Tibial nerve (tissue), 4 donors: ENCODE measurements around the gene OTOG. TPM values are rescaled to one million over a fixed set of nuclear protein-coding genes. Genes with fewer than 3 reads are reported as not detected.

Experiments
- DNase-seq, 2 donors: peaks; one replicate each; pipeline ENCODE4 v3.0.0-alpha.2; 2019; ENCODE audit warnings: low spot score in 2 of 2
- H3K27ac ChIP-seq, 4 donors: fragments of 200-600 bp; sonication (generic) in 3 of 4; one replicate each; pipeline ENCODE4 v1.5.1; 2017 to 2019; ENCODE audit warnings: mild to moderate bottlenecking in 1 of 4
- H3K27me3 ChIP-seq, 2 donors: fragments of 200-600 bp; sonication (generic) in 1 of 2; one replicate each; pipeline versions ENCODE4 v1.5.1 to v1.6.0; 2017 to 2019
- H3K36me3 ChIP-seq, 3 donors: fragments of 200-600 bp; sonication (generic); one replicate each; pipeline ENCODE4 v1.5.1; 2018 to 2019
- H3K4me1 ChIP-seq, 4 donors: fragments of 200-600 bp; sonication (generic) in 3 of 4; one replicate each; pipeline ENCODE4 v1.5.1; 2017 to 2019
- H3K4me3 ChIP-seq, 4 donors: fragments of 200-600 bp; sonication (generic) in 3 of 4; one replicate each; pipeline ENCODE4 v1.5.1; 2017 to 2019; ENCODE audit warnings: mild to moderate bottlenecking in 1 of 4, moderate library complexity in 1 of 4
- H3K9me3 ChIP-seq, 4 donors: fragments of 200-600 bp; sonication (generic) in 3 of 4; one replicate each; pipeline ENCODE4 v1.5.1; 2017 to 2019
- EP300 ChIP-seq, 2 donors: sonication (generic); formaldehyde crosslinking; IDR thresholded peaks; one replicate each; pipeline ENCODE4 v1.6.1; 2017; ENCODE audit warnings: antibody characterized with exemption in 2 of 2, mild to moderate bottlenecking in 1 of 2
- POLR2A ChIP-seq, 2 donors: fragments of 450-650 bp; IDR thresholded peaks; one replicate each; pipeline ENCODE4 v1.6.1; 2017; ENCODE audit warnings: antibody characterized with exemption in 2 of 2, mild to moderate bottlenecking in 2 of 2, moderate library complexity in 2 of 2
- WGBS, 2 donors: methylation state at CpG; one replicate each; pipeline ENCODE4 v1.1.5; 2018; 5-methylcytosine and 5-hydroxymethylcytosine counted together
- total RNA-seq, 4 donors: library from RNA; depleted of rRNA; stranded (reverse); fragments of >200 nt; gene quantifications; one replicate each; pipeline ENCODE4 v1.1.0, GENCODE V29; 2016
- TF ChIP-seq, protein P1 (sequence below), 5 experiments: fragments of 200-600 bp in 3 of 5; fragments of 450-650 bp in 2 of 5; sonication (generic) in 3 of 5; IDR thresholded peaks; one replicate each; pipeline ENCODE4 v1.5.1; 2016 to 2019; ENCODE audit warnings: antibody characterized with exemption in 5 of 5, mild to moderate bottlenecking in 3 of 5, moderate library complexity in 2 of 5

OTOG gene
- total RNA-seq, 4 donors from 2014 or later: not detected

GRCh38 chr11:17517186-17517585, 29.9 kb upstream of the OTOG start:
- no peaks in the 10 kb centered on the region for H3K9me3 ChIP-seq
- no peaks in the 10 kb centered on the region for H3K36me3 ChIP-seq
- no peak overlapping the region for H3K4me3 ChIP-seq
- no peaks in the 10 kb centered on the region for H3K4me1 ChIP-seq
- TF ChIP-seq POLR2A (IDR thresholded peaks at IDR 0.05) (no peak), EP300 (IDR thresholded peaks at IDR 0.05) (no peak)
- TF ChIP-seq, protein P1, sequence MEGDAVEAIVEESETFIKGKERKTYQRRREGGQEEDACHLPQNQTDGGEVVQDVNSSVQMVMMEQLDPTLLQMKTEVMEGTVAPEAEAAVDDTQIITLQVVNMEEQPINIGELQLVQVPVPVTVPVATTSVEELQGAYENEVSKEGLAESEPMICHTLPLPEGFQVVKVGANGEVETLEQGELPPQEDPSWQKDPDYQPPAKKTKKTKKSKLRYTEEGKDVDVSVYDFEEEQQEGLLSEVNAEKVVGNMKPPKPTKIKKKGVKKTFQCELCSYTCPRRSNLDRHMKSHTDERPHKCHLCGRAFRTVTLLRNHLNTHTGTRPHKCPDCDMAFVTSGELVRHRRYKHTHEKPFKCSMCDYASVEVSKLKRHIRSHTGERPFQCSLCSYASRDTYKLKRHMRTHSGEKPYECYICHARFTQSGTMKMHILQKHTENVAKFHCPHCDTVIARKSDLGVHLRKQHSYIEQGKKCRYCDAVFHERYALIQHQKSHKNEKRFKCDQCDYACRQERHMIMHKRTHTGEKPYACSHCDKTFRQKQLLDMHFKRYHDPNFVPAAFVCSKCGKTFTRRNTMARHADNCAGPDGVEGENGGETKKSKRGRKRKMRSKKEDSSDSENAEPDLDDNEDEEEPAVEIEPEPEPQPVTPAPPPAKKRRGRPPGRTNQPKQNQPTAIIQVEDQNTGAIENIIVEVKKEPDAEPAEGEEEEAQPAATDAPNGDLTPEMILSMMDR (IDR thresholded peaks at IDR 0.05): no peak
- WGBS, 2 donors: 89 to 93% methylated on average over 10 of the region's 10 CpGs
- no peak overlapping the region for H3K27ac ChIP-seq
- H3K27me3 ChIP-seq: no peaks in the 10 kb centered on the region
- no peak for DNase-seq

DNA sequence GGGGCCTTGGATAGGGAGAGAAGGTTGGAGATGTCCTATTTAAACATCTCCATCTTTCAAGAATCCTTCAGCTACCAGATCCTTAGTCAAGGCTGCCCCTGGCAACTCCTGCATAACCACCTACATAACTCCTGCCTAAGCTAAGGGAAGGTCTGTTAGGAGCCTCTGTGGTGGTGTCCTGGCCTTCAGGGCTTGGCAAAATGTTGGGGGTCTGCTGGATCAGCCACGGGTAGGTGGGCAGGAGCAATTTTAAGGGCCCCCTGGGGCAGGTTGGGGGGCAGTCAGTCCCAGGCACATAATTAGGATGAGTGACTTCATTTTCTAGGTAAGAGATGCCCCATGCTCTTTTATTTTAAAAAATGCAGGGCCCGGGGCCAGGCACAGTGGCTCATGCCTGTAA, 28.7 kb upstream of the OTOG start:
- Histone ChIP-seq H3K4me1 (no peaks in the 10 kb centered on the region), H3K9me3 (no peaks in the 10 kb centered on the region)
- DNase-seq: no peak

GRCh38 chr11:17519061-17519885, 27.8 kb upstream of the OTOG start:
- Histone ChIP-seq H3K36me3 (no peaks in the 10 kb centered on the region), H3K27ac (no peak overlapping the region), H3K27me3 (no peaks in the 10 kb centered on the region), H3K9me3 (no peaks in the 10 kb centered on the region), H3K4me3 (no peak overlapping the region), H3K4me1 (no peaks in the 10 kb centered on the region)
- no peak for TF ChIP-seq EP300 (IDR thresholded peaks at IDR 0.05)
- no peak for TF ChIP-seq POLR2A (IDR thresholded peaks at IDR 0.05)
- TF ChIP-seq, protein P1 (IDR thresholded peaks at IDR 0.05): no peak
- DNase-seq: no peak
- WGBS, 2 donors: 85% methylated on average over 7 of the region's 7 CpGs

More for the DNA sequence above, 28.7 kb upstream of the OTOG start:
- H3K27ac ChIP-seq: no peak overlapping the region
- TF ChIP-seq EP300 (IDR thresholded peaks at IDR 0.05) (no peak), POLR2A (IDR thresholded peaks at IDR 0.05) (no peak)
- TF ChIP-seq, protein P1 (IDR thresholded peaks at IDR 0.05): no peak
- H3K27me3 ChIP-seq: no peaks in the 10 kb centered on the region
- 85 to 87% methylated on average over 2 of the region's 2 CpGs for WGBS, 2 donors
- H3K36me3 ChIP-seq: no peaks in the 10 kb centered on the region
- no peak overlapping the region for H3K4me3 ChIP-seq

- H3K4me3 ChIP-seq: no peak overlapping the region
- no peaks in the 10 kb centered on the region for H3K9me3 ChIP-seq
- TF ChIP-seq EP300 (IDR thresholded peaks at IDR 0.05) (no peak), POLR2A (IDR thresholded peaks at IDR 0.05) (no peak)
- TF ChIP-seq, protein P1 (IDR thresholded peaks at IDR 0.05): no peak
- H3K36me3 ChIP-seq: no peaks in the 10 kb centered on the region
- no peaks in the 10 kb centered on the region for H3K4me1 ChIP-seq
- H3K27me3 ChIP-seq: no peaks in the 10 kb centered on the region
- 84 to 89% methylated on average over 11 of the region's 11 CpGs for WGBS, 2 donors
- no peak for DNase-seq
- H3K27ac ChIP-seq: no peak overlapping the region
Observed at GRCh38 chr11:17521106-17521900, 25.8 kb upstream of the OTOG start.

GRCh38 chr11:17522655-17523054, 24.4 kb upstream of the OTOG start:
- 85 to 86% methylated on average over 6 to 17 of the region's 17 CpGs for WGBS, 2 donors
- TF ChIP-seq, protein P1 (IDR thresholded peaks at IDR 0.05): no peak
- TF ChIP-seq EP300 (IDR thresholded peaks at IDR 0.05) (no peak), POLR2A (IDR thresholded peaks at IDR 0.05) (no peak)
- no peak overlapping the region for H3K27ac ChIP-seq
- no peaks in the 10 kb centered on the region for H3K9me3 ChIP-seq
- peaks cover 0 to 3% (median 0%) of the 10 kb centered on the region in 4 donors for H3K4me1 ChIP-seq
- no peaks in the 10 kb centered on the region for H3K27me3 ChIP-seq
- H3K36me3 ChIP-seq: no peaks in the 10 kb centered on the region
- no peak for DNase-seq
- H3K4me3 ChIP-seq: no peak overlapping the region
